RKO (cell line): Measurements from ENCODE around the gene HAPLN2.
A peak's percentile ranks its signal among the peaks of the same experiment; 100 is the strongest.
"Not testable (repeated sequence)": the region's sequence is repeated elsewhere in the genome, so short reads cannot be mapped to it uniquely, and the experiment has no call there.

Experiments
- DNase-seq: peaks from one replicate; pipeline ENCODE4 v3.0.0-alpha.2; 2016; ENCODE audit warnings: low spot score

HAPLN2 gene

DNA sequence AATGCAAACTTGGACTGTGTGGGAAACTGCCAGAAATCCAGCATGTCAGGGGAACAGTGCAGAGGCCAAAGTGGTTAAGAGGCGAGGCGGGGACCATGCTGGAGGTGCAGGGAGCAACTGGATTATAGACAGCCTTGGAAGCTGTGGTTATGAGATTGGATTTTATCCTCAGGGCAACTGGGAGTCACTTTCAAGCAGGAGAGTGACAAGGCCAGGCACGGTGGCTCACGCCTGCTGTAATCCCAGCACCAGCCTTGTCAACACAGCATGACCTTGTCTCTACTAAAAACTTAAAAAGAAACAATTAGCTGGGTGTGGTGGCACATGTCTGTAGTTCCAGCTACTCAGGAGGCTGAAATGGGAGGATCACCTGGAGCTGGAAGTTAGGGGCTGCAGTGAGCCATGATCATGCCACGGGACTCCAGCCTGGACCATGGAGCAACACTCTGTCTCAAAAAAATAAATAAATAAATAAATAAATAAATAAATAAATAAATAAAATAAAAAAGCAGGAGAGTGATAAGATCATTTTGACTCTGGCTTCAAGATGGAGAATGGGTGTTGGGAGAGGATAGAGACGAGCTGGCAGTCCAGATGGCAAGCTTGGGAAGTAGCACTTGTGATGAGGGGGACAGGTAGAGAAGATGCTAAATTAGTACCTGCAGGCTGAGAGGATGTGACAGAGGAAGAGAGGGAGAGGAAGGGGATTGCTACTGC is 3.5 kb downstream of the HAPLN2 start:
- no peak for DNase-seq

DNA sequence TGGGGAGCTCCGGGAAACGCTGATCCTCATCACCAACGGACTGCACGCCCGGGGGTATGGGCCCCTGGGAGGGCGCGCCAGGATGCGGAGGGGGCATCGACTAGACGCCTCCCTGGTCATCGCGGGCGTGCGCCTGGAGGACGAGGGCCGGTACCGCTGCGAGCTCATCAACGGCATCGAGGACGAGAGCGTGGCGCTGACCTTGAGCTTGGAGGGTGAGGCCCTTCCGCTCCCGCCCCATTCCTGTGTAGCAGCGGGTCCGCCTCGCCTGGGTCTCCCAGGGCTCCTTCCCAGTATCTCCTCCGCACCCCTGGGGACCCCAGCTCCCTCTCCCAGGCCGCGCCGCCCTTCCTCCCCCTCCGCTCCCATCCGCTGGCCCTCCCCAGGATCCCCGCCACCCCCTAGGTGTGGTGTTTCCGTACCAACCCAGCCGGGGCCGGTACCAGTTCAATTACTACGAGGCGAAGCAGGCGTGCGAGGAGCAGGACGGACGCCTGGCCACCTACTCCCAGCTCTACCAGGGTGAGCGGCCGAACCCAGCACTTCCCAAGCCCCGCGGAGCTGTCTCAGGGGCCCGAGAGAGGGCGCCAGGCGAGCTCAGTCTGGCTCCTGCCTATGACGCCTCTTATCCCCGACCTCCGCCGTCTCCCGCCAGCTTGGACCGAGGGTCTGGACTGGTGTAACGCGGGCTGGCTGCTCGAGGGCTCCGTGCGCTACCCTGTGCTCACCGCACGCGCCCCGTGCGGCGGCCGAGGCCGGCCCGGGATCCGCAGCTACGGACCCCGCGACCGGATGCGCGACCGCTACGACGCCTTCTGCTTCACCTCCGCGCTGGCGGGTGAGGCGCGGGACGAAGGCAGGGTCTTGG is 5.0 kb downstream of the HAPLN2 start:
- no peak for DNase-seq

DNA sequence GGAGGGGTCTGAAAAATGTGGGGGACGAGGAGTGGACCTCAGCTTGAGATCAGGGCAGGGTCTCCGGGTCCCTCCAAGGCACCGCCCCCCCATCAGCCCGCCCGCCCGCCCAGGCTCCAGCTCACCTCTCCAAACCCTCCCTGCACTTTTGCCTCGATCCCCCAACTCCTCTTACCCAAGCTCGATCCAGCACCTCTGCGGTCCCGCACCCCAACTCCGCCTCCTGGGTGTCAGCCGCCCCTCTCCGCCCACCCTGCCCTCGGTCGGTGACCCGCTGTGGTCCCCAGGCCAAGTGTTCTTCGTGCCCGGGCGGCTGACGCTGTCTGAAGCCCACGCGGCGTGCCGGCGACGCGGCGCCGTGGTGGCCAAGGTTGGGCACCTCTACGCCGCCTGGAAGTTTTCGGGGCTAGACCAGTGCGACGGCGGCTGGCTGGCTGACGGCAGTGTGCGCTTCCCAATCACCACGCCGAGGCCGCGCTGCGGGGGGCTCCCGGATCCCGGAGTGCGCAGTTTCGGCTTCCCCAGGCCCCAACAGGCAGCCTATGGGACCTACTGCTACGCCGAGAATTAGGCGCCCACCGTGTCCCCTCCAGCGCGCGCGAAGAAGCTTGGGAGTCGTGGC is 5.7 kb downstream of the HAPLN2 start:
- DNase-seq: no peak

GRCh38 chr1:156625436-156626078 is 6.3 kb downstream of the HAPLN2 start:
- peak; percentile 33 for DNase-seq

- DNase-seq: no peak
These were observed 6.8 kb downstream of the HAPLN2 start for GRCh38 chr1:156626079-156626438.

- peak; percentile 84 for DNase-seq
These were observed 8.2 kb downstream of the HAPLN2 start for GRCh38 chr1:156627313-156627880.

- DNase-seq: no peak
These were observed 10.7 kb downstream of the HAPLN2 start for GRCh38 chr1:156629823-156630449.

DNA sequence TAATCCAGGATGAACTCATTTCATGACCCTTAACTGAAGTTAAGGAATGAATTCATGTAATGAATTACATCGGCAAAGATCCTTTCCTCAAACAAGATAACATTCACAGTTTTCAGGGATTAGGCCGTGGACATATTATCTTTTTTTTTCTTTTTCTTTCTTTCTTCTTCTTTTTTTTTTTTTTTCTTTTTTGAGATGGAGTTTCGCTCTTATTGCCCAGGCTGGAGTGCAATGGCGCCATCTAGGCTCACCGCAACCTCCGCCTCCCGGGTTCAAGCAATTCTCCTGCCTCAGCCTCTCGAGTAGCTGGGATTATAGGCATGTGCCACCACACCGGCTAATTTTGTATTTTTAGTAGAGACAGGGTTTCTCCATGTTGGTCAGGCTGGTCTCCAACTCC is 11.9 kb downstream of the HAPLN2 start:
- DNase-seq: not testable (repeated sequence)

DNA sequence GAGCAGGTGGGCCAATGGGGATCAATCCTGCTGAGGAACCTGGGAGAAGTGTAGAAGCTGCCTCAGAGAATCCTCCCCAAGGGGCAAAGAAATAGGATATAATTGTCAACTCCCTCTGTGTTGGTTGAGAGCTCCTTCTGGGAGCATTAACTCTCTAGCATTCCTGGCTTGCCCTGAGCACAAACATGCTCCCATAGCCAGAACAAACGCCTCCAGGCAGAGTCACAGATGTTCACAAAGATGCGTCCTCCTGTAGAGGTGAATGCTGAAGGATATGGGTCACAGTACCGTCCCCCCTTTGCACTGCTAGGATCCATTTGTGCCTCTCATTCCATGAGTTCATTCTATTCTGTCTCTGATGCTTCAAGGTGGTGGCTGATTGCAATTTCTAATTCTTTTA is 13.1 kb downstream of the HAPLN2 start:
- DNase-seq: no peak

- DNase-seq: no peak
These were observed 19.2 kb downstream of the HAPLN2 start for GRCh38 chr1:156638189-156638985.

GRCh38 chr1:156639601-156640101 is 20.4 kb downstream of the HAPLN2 start:
- DNase-seq: no peak

DNA sequence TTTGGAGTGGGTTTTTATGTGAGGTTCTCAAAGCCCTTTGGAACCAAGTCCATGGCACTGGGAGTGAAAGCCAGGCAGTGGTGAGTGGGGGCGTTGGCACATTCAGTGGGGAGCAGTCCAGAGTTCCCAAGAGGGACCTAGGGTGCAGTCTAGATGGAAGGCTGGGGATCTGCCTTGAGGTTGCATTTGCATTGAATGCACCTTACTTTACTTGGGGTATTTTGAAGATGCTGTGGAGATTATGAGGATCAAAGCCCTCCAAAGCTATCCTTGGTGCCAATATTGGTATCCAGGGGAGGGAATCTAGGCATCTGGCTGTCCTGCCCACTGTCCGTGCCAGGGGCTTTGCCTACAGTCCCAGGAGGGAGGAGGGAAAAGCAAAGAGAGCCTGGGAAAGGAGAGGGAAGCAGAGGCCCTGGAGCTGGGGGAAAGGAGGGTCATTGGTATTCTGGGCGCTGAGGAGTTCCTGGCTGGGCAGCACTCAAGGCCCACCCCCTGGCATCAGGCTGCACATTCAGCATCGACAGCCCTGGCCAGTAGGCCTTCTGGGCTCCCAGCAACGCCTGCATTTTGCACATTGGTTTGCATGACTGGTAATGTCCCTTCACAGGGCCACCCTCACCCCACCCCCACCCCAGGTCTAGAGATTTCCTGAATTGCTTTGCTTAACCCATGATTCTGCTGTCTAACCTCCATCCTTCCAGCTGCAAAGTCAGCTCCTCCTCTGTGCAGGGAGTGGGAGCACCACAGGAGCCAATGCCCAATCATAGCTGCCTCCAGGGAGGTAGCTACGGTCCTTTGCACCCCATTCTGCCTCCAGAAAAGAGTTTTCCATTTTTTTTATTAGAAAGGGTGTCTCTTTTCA is 21.9 kb downstream of the HAPLN2 start:
- no peak for DNase-seq

DNA sequence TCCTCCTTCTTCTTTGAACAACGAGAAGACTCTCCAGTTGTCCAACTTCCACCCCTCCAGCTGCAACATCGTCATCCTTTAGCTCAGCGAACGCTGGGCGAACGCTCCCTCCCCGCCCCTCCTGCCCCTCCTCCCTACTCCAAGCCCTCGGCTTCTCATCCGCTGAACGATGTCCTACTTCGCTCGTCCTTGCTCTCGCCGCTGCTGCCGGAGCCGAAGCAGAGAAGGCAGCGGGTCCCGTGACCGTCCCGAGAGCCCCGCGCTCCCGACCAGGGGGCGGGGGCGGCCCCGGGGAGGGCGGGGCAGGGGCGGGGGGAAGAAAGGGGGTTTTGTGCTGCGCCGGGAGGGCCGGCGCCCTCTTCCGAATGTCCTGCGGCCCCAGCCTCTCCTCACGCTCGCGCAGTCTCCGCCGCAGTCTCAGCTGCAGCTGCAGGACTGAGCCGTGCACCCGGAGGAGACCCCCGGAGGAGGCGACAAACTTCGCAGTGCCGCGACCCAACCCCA is 22.6 kb downstream of the HAPLN2 start, which contains the start of gene BCAN:
Gene BCAN (plus strand): TSS at position 357 of the 504 bp plus-strand sequence. CDS start 3,938 bp downstream, outside the sequence.
- DNase-seq: no peak

GRCh38 chr1:156642265-156643048 is 23.2 kb downstream of the HAPLN2 start:
- no peak for DNase-seq

- no peak for DNase-seq
These were observed 24.0 kb downstream of the HAPLN2 start for GRCh38 chr1:156643049-156643777.

DNA sequence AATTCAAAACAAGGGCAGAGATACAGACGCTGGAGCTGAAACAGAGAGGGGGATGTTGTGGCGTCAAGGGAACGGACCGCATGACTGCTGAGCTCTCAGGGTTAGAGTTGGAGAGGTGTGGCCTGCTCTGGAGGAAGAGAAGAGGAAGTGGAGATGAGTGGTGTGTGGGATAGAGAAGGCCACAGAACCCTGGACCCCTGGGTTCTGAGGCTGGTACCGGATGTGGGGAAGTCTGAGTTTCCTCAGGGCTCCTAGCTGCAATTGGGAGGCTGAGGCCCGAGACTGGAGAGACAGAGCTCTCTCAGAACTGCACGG is 24.5 kb downstream of the HAPLN2 start:
- no peak for DNase-seq

GRCh38 chr1:156644146-156644545 is 24.9 kb downstream of the HAPLN2 start:
- DNase-seq: no peak

- no peak for DNase-seq
These were observed 25.4 kb downstream of the HAPLN2 start for GRCh38 chr1:156644640-156645039.
